ENCODE data around the gene LRIG2.

GRCh38 chr1:113133038-113133437 lies 60.0 kb downstream of the LRIG2 start:
- TF ChIP-seq, protein P1, sequence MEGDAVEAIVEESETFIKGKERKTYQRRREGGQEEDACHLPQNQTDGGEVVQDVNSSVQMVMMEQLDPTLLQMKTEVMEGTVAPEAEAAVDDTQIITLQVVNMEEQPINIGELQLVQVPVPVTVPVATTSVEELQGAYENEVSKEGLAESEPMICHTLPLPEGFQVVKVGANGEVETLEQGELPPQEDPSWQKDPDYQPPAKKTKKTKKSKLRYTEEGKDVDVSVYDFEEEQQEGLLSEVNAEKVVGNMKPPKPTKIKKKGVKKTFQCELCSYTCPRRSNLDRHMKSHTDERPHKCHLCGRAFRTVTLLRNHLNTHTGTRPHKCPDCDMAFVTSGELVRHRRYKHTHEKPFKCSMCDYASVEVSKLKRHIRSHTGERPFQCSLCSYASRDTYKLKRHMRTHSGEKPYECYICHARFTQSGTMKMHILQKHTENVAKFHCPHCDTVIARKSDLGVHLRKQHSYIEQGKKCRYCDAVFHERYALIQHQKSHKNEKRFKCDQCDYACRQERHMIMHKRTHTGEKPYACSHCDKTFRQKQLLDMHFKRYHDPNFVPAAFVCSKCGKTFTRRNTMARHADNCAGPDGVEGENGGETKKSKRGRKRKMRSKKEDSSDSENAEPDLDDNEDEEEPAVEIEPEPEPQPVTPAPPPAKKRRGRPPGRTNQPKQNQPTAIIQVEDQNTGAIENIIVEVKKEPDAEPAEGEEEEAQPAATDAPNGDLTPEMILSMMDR (IDR thresholded peaks at IDR 0.05), result no peak
- TF ChIP-seq POLR2A (IDR thresholded peaks at IDR 0.05), result no peak
- no peak for TF ChIP-seq EP300 (IDR thresholded peaks at IDR 0.05)

Measured in sigmoid colon (tissue), 4 donors.